T-cell (primary cell): ENCODE data around the gene SH3BP4. TPM values are rescaled to one million over a fixed set of nuclear protein-coding genes. Genes with fewer than 3 reads are reported as not detected.
"Not testable (repeated sequence)": the region's sequence is repeated elsewhere in the genome, so short reads cannot be mapped to it uniquely, and the experiment has no call there.

ENCODE experiments used
- ATAC-seq, 4 experiments: fragments of 200-7000 bp in 3 of 4; fragments of 150-1000 bp in 1 of 4; cut with Tn5 transposase; replicated peaks in 1 of 4; 1 replicate in 3 of 4; 2 replicates in 1 of 4; pipeline ENCODE4 v1.10.0; 2021; ENCODE audit warnings: moderate library complexity in 3 of 4, mild to moderate bottlenecking in 2 of 4, moderate number of reproducible peaks in 1 of 4
- CTCF ChIA-PET, 2 donors: fragments of 300-600 bp; sonication (Branson Sonifier 250); formaldehyde crosslinking; loops; one replicate each; lab custom pipeline; 2022; ENCODE audit warnings: antibody characterized with exemption in 2 of 2; lab: Charles Lee
- POLR2A ChIA-PET, 2 donors: fragments of 300-600 bp; sonication (Branson Sonifier 250); formaldehyde crosslinking; loops; one replicate each; lab custom pipeline; 2022; ENCODE audit warnings: antibody characterized with exemption in 2 of 2; lab: Charles Lee
- DNase-seq, 35 experiments: peaks; one replicate each; pipeline versions ENCODE4 v3.0.0 to v3.0.0-alpha.2; 2013 to 2023
- H3K27ac ChIP-seq: one replicate; pipeline ENCODE4 v1.5.1; 2013; ENCODE audit warnings: low read length
- H3K27me3 ChIP-seq, 2 experiments: replicated peaks in 1 of 2; 1 replicate in 1 of 2; 2 replicates in 1 of 2; pipeline versions ENCODE4 v1.6.1 to v1.7.0; 2013; ENCODE audit warnings: low read length in 1 of 2, mixed read lengths in 1 of 2; ENCODE audit not compliant: control insufficient read depth in 2 of 2, insufficient read depth in 2 of 2; ENCODE audit errors: extremely low read depth in 1 of 2
- H3K36me3 ChIP-seq, 2 donors: 1 replicate in 1 of 2; 2 replicates in 1 of 2; pipeline versions ENCODE4 v1.6.1 to v1.7.0; 2013; ENCODE audit warnings: low read length in 1 of 2; ENCODE audit not compliant: control insufficient read depth in 2 of 2, insufficient read depth in 1 of 2; ENCODE audit errors: extremely low read depth in 1 of 2
- H3K4me1 ChIP-seq, 2 experiments: 1 replicate in 1 of 2; 2 replicates in 1 of 2; pipeline versions ENCODE4 v1.6.1 to v1.7.0; 2013; ENCODE audit warnings: low read length in 2 of 2, mixed read lengths in 1 of 2; ENCODE audit not compliant: insufficient read depth in 2 of 2, control insufficient read depth in 1 of 2; ENCODE audit errors: extremely low read depth in 1 of 2
- H3K4me3 ChIP-seq, 2 donors: 1 replicate in 1 of 2; 2 replicates in 1 of 2; pipeline versions ENCODE4 v1.5.1 to v1.7.0; 2013; ENCODE audit warnings: mild to moderate bottlenecking in 2 of 2, low read length in 1 of 2, moderate library complexity in 1 of 2; ENCODE audit not compliant: control insufficient read depth in 1 of 2; ENCODE audit errors: extremely low read depth in 1 of 2
- H3K9me3 ChIP-seq: 2 replicates; pipeline ENCODE4 v1.7.0; 2013
- H3K27ac Mint-ChIP-seq, 2 donors: one replicate each; pipeline ENCODE4 v1.8.0; 2020 to 2021; ENCODE audit warnings: mild to moderate bottlenecking in 2 of 2, mixed read lengths in 2 of 2
- H3K27me3 Mint-ChIP-seq, 2 donors: one replicate each; pipeline ENCODE4 v1.8.0; 2021 to 2022; ENCODE audit warnings: mixed read lengths in 2 of 2
- H3K36me3 Mint-ChIP-seq: one replicate; pipeline ENCODE4 v1.8.0; 2021; ENCODE audit warnings: mixed read lengths
- H3K4me1 Mint-ChIP-seq, 3 donors: one replicate each; pipeline ENCODE4 v1.8.0; 2020 to 2022; ENCODE audit warnings: mixed read lengths in 3 of 3, mild to moderate bottlenecking in 1 of 3
- H3K4me3 Mint-ChIP-seq, 3 donors: one replicate each; pipeline ENCODE4 v1.8.0; 2020 to 2022; ENCODE audit warnings: mild to moderate bottlenecking in 3 of 3, mixed read lengths in 3 of 3, moderate library complexity in 3 of 3
- H3K9me3 Mint-ChIP-seq, 3 donors: one replicate each; pipeline ENCODE4 v1.8.0; 2020 to 2022; ENCODE audit warnings: mixed read lengths in 3 of 3
- WGBS: methylation state at CpG from one replicate; pipeline ENCODE4 v1.1.5; 2013; ENCODE audit warnings: missing lambda C conversion rate; ENCODE audit not compliant: insufficient coverage; 5-methylcytosine and 5-hydroxymethylcytosine counted together
- total RNA-seq, 35 experiments: library from RNA in 6 of 35; stranded (reverse) in 6 of 35; fragments of 120-200 nt in 1 of 35; gene quantifications; one replicate each; pipeline versions ENCODE4 v1.2.1 to v1.2.4 and lab custom pipeline; 2013 to 2026

The SH3BP4 gene
- total RNA-seq, 5 donors from 2014 or later (not counting 1 experiment from before 2014, with no cell fraction given) = 0.14 to 1.3 (median 0.50) TPM

GRCh38 chr2:235054919-235055318 lies 103.1 kb downstream of the SH3BP4 start:
- DNase-seq = no peak
- no peak overlapping the region for H3K4me3 Mint-ChIP-seq
- CTCF ChIA-PET = no interaction called here

GRCh38 chr2:235055891-235056516 lies 104.2 kb downstream of the SH3BP4 start:
- Mint-ChIP-seq H3K4me1 (no peaks in the 10 kb centered on the region), H3K4me3 (no peak overlapping the region), H3K27ac (no peak overlapping the region), H3K27me3 (peaks cover 6 to 12% of the 10 kb centered on the region in 2 donors), H3K36me3 (no peaks in the 10 kb centered on the region), H3K9me3 (no peaks in the 10 kb centered on the region)
- Histone ChIP-seq H3K27me3 (peaks cover 0 to 23% of the 10 kb centered on the region in 2 experiments), H3K4me3 (no peak overlapping the region), H3K36me3 (no peaks in the 10 kb centered on the region), H3K4me1 (no peaks in the 10 kb centered on the region), H3K27ac (no peak overlapping the region), H3K9me3 (no peaks in the 10 kb centered on the region)
- WGBS = 79% methylated on average over 11 of the region's 12 CpGs
- ChIA-PET CTCF (no interaction called here), POLR2A (no interaction called here)
- DNase-seq (no peak), ATAC-seq (no peak)

More at GRCh38 chr2:235054919-235055318, 103.1 kb downstream of the SH3BP4 start:
- no peak overlapping the region for H3K4me3 ChIP-seq
- no peaks in the 10 kb centered on the region for H3K4me1 ChIP-seq
- ATAC-seq = no peak
- no peaks in the 10 kb centered on the region for H3K36me3 ChIP-seq
- Mint-ChIP-seq H3K4me1 (no peaks in the 10 kb centered on the region), H3K36me3 (no peaks in the 10 kb centered on the region), H3K27me3 (peaks cover 3 to 7% of the 10 kb centered on the region in 2 donors), H3K27ac (no peak overlapping the region), H3K9me3 (no peaks in the 10 kb centered on the region)
- 95% methylated on average over 4 of the region's 7 CpGs for WGBS
- peaks cover 0 to 19% of the 10 kb centered on the region in 2 experiments for H3K27me3 ChIP-seq
- no peak overlapping the region for H3K27ac ChIP-seq
- POLR2A ChIA-PET = no interaction called here
- H3K9me3 ChIP-seq = no peaks in the 10 kb centered on the region

GRCh38 chr2:235056768-235057167 lies 105.0 kb downstream of the SH3BP4 start:
- DNase-seq = no peak
- Histone ChIP-seq H3K27ac (no peak overlapping the region), H3K4me1 (no peaks in the 10 kb centered on the region), H3K4me3 (no peak overlapping the region), H3K9me3 (no peaks in the 10 kb centered on the region), H3K36me3 (no peaks in the 10 kb centered on the region), H3K27me3 (peaks cover 0 to 24% of the 10 kb centered on the region in 2 experiments)
- CTCF ChIA-PET = no interaction called here
- no peaks in the 10 kb centered on the region for H3K9me3 Mint-ChIP-seq
- no peaks in the 10 kb centered on the region for H3K4me1 Mint-ChIP-seq
- no peak for ATAC-seq
- H3K4me3 Mint-ChIP-seq = no peak overlapping the region
- no peak overlapping the region for H3K27ac Mint-ChIP-seq
- no peaks in the 10 kb centered on the region for H3K36me3 Mint-ChIP-seq
- 94% methylated on average over 3 of the region's 6 CpGs for WGBS
- POLR2A ChIA-PET = no interaction called here
- H3K27me3 Mint-ChIP-seq = peaks cover 7 to 14% of the 10 kb centered on the region in 2 donors

GRCh38 chr2:235057616-235058015 lies 105.8 kb downstream of the SH3BP4 start:
- H3K36me3 ChIP-seq, DNase-seq, CTCF ChIA-PET, H3K9me3 Mint-ChIP-seq, H3K4me1 Mint-ChIP-seq, H3K27ac ChIP-seq, H3K4me3 ChIP-seq, H3K36me3 Mint-ChIP-seq, H3K4me3 Mint-ChIP-seq, H3K4me1 ChIP-seq, H3K27ac Mint-ChIP-seq, ATAC-seq, H3K9me3 ChIP-seq: not testable (repeated sequence)
- WGBS = no CpG with 5 or more reads among the region's 3 CpGs
- POLR2A ChIA-PET = interaction anchor here in 1 of 2 donors (0.6 kb wide), 1 partner anchor 460 kb away, joined by 10 read pairs; no protein-coding TSS in a partner anchor
- H3K27me3 Mint-ChIP-seq = peaks cover 4 to 16% of the 10 kb centered on the region in 2 donors
- H3K27me3 ChIP-seq = peaks cover 0 to 28% of the 10 kb centered on the region in 2 experiments

- ChIA-PET CTCF (no interaction called here), POLR2A (no interaction called here)
- Mint-ChIP-seq H3K4me3 (no peak overlapping the region), H3K36me3 (no peaks in the 10 kb centered on the region), H3K27me3 (peaks cover 4 to 16% of the 10 kb centered on the region in 2 donors), H3K9me3 (no peaks in the 10 kb centered on the region), H3K27ac (no peak overlapping the region), H3K4me1 (no peaks in the 10 kb centered on the region)
- Histone ChIP-seq H3K27ac (no peak overlapping the region), H3K4me1 (no peaks in the 10 kb centered on the region), H3K4me3 (no peak overlapping the region), H3K9me3 (no peaks in the 10 kb centered on the region), H3K27me3 (peaks cover 0 to 33% of the 10 kb centered on the region in 2 experiments), H3K36me3 (no peaks in the 10 kb centered on the region)
- no peak for DNase-seq
- ATAC-seq = no peak
- no CpG with 5 or more reads among the region's 1 CpG for WGBS
Measured at GRCh38 chr2:235059161-235059560, 107.3 kb downstream of the SH3BP4 start.

- POLR2A ChIA-PET = no interaction called here
Measured at GRCh38 chr2:235061656-235062055, 109.8 kb downstream of the SH3BP4 start.

More at GRCh38 chr2:235061656-235062055, 109.8 kb downstream of the SH3BP4 start:
- H3K27me3 Mint-ChIP-seq = peaks cover 4 to 16% of the 10 kb centered on the region in 2 donors
- H3K4me1 ChIP-seq = no peaks in the 10 kb centered on the region
- ATAC-seq (no peak), DNase-seq (no peak)
- no peaks in the 10 kb centered on the region for H3K36me3 Mint-ChIP-seq
- H3K4me3 ChIP-seq = no peak overlapping the region
- H3K9me3 Mint-ChIP-seq = no peaks in the 10 kb centered on the region
- WGBS = 77% methylated on average over 9 of the region's 10 CpGs
- H3K4me3 Mint-ChIP-seq = no peak overlapping the region
- peaks cover 0 to 25% of the 10 kb centered on the region in 2 experiments for H3K27me3 ChIP-seq
- H3K36me3 ChIP-seq = no peaks in the 10 kb centered on the region
- CTCF ChIA-PET = no interaction called here
- H3K4me1 Mint-ChIP-seq = no peaks in the 10 kb centered on the region
- no peaks in the 10 kb centered on the region for H3K9me3 ChIP-seq
- H3K27ac Mint-ChIP-seq = no peak overlapping the region
- H3K27ac ChIP-seq = no peak overlapping the region
